ENCODE measurements around the gene TOPAZ1.

TOPAZ1 gene

GRCh38 chr3:44234648-44235268 lies 6.9 kb upstream of the TOPAZ1 start:
- DNase-seq (ENCODE audit: low spot score): no peak
- no peak for TF ChIP-seq CTCF (IDR thresholded peaks at IDR 0.05; ENCODE audit: extremely low read depth, missing control alignments)

DNA sequence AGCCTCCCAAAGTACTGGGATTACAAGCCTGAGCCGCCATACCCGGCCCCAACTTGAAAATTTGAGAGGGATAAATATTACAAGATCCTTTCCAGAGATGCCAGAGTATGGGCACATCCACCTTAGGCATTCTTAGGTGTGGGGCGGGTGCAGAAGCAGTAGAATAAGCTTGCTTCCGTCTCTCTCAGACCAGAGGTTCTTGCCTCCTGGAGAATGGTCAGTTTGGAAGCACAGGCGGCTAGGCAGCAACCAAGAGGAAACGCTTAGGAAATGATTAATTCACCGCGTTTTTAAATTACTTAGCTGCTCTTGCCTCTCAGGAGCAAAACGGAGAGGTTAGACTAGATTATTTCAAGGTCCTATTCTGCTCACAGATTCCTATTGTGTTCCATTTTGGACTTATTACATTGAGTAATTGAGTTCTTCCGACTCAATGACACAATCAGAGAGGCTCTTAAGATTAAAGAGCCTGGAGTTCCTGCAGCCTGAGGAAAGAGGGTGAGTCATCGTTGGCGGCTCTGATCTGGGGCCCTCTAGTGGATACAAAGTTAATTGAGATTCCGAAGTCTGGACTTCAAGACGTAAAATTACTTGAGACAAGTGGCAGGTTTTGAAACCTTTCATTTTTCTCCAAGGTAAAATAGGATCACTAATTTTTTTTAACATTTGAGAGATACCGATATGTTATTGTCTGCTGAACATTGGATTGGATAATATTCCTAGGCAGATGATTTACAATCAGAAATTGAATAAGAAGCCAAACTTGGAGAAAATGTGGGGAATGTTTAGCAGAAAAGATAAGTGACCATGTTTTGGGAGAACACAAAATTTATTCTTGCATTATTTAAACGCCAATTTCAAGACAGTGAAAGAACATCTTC lies 5.8 kb upstream of the TOPAZ1 start:
- TF ChIP-seq CTCF (IDR thresholded peaks at IDR 0.05; ENCODE audit: extremely low read depth, missing control alignments): peak; percentile 62
- peak; percentile 70 for DNase-seq (ENCODE audit: low spot score)

DNA sequence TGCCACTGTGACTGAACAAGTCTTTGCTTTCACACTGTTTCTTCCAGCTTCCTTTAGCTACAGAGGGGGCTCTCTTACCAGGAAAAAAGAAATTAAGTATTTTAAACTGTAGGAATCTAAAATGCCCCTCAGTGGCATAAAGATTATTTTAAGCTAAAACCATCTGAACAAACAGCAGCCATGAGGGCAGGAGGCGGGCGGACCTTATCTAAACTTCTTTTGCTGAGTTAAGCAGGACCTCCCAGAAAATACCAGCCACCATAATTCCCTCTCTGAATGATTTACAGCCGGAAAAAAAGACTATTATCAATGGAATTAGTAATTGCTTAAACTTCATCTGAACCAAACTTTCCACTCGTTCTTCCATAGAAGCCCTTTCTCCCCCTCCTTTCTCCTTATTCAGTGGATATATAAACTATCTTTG lies 5.2 kb upstream of the TOPAZ1 start:
- TF ChIP-seq CTCF (IDR thresholded peaks at IDR 0.05; ENCODE audit: extremely low read depth, missing control alignments): no peak
- no peak for DNase-seq (ENCODE audit: low spot score)

- DNase-seq (ENCODE audit: low spot score): no peak
- no peak for TF ChIP-seq CTCF (IDR thresholded peaks at IDR 0.05; ENCODE audit: extremely low read depth, missing control alignments)
Measured at GRCh38 chr3:44237161-44237560, 4.5 kb upstream of the TOPAZ1 start.

DNA sequence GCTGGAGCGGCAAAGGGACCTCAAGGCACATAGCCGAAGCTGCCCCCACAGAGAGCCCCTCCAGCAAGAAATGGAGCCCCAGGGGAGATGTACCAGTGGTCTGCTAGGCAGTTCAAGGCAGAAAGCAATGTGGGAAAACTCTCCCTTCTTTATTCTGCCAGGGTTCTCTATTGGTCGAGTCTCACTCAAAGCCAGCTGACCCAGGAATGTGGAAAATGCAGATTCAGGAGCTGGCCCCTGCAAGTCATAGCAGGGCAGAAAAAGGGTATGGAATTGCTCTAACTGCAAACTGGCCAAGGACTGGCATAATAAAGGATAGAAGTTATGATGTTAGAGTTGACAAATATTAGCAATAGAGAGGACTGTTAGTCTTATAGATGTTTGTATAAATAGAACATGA lies 4.0 kb upstream of the TOPAZ1 start:
- DNase-seq (ENCODE audit: low spot score): no peak
- no peak for TF ChIP-seq CTCF (IDR thresholded peaks at IDR 0.05; ENCODE audit: extremely low read depth, missing control alignments)

- TF ChIP-seq CTCF (IDR thresholded peaks at IDR 0.05; ENCODE audit: extremely low read depth, missing control alignments): no peak
- no peak for DNase-seq (ENCODE audit: low spot score)
Measured at GRCh38 chr3:44238889-44239288, 2.8 kb upstream of the TOPAZ1 start.

DNA sequence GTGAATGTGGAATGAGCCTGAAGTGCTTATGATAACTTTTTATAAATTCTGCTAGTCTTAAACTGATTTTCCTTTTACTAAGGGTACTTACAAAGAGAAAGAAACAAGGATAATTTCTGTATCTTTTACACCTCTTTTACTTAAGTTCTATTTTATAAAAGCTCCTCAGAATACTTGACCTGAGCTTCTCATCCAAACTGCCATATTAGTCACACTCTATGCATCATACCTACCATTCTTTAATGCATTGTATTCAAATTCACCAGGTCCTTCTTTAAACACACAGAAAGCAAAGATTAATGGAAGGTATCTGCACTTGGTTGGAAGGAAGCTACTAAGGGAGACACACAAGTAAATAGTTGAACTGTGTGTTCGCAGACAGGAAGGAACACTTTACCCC lies 1.6 kb upstream of the TOPAZ1 start:
- TF ChIP-seq CTCF (IDR thresholded peaks at IDR 0.05; ENCODE audit: extremely low read depth, missing control alignments): no peak
- DNase-seq (ENCODE audit: low spot score): no peak
